Left renal cortex interstitium (tissue), 4 donors: ENCODE results near the gene FOXO1. TPM values are rescaled to one million over a fixed set of nuclear protein-coding genes. Genes with fewer than 3 reads are reported as not detected.
"Not testable (repeated sequence)": the region's sequence is repeated elsewhere in the genome, so short reads cannot be mapped to it uniquely, and the experiment has no call there.

Experiments used
- DNase-seq, 4 donors: peaks; one replicate each; pipeline ENCODE4 v3.0.0-alpha.2; 2013; ENCODE audit warnings: low read depth in 4 of 4, low spot score in 2 of 4, missing footprints in 1 of 4
- polyA plus RNA-seq, 4 donors: library from polyadenylated mRNA; unstranded; fragments of 120-200 nt; gene quantifications; one replicate each; pipeline ENCODE4 v1.2.1, GENCODE V29; 2013; ENCODE audit not compliant: insufficient read length in 4 of 4

Gene FOXO1
- polyA plus RNA-seq: 10 to 100 TPM; 13.9 to 18.0 (median 14.6) TPM

DNA sequence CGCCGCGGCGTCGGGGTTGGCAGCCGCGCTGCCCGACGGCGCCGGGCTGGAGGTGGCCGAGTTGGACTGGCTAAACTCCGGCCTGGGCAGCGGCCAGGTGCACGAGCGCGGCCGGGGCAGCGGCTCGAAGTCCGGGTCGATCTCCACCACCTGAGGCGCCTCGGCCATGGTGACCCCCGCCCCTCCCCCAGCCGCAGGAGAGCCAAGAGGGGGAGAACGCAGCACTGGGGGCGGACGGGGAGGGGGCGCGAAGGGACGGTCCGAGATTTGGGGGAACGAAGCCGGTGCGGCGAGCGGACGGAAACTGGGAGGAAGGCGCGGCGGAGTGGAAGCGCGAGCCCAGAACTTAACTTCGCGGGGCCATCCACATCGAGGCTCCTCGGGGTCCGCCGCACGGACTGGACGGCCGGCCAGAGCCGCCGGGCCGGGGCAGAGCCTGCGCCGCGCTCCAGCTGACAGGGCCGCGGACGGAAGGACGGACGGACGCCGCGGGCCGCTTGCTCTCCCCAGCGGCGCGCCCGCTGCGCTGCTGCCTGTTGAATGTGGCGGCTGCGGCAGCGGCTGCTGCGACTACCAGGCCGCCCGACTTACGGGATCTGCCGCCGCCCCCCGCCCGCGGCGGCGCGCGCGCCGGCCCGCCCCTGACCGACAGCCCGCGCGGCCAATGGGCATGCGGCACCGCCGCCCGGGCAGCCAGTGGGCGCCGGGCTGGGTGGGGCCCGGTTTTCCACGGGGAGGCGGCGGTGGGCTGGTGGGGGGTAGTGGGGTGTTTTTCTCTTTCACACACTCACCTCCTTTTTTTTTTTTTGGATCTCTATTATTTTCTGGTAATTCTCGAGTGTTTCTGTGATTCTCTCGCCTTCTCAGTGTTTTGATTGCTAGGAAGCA lies at the start of gene FOXO1:
Gene FOXO1, minus strand, starts transcription at position 597 of the 888 bp plus-strand sequence. Its CDS starts 429 bp downstream, at position 168.
- peak in 2 of 4 donors; percentile 60 to 68 for DNase-seq

DNA sequence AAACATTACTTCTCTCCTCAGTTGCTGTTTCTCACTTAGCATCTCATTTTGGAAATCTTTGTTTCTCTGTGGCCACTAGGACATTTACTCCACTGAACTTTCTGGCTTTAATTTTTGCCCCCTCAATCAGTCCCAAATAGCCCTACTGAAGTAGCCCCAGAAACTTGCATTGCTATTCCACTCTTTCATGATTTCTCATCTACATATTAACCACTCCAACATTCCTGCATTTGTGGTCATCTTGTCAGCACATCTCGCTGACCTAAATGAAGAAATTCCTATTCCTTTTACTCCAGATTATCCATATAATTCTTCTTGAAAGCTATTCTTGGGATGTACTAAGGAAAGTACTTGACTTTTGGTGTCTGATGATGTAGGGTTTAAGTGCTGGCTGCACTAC lies 48.0 kb upstream of the FOXO1 start:
- DNase-seq: not testable (repeated sequence)

DNA sequence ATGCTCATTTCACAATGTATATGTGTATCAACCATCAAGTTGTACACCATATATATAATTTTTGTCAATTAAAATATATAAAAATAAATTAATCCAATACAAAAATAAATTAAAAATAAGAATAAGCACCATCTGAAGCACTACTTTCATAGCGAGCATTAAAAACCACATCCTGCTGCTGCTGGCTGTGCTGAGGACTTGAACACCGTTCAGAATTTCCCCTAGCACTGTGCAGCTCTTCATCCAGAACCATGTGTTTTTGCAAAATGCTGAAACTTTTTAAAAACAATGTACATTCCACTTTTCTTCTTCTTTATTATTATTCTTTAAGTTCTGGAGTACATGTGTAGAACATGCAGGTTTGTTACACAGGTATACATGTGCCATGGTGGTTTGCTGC lies 40.0 kb upstream of the FOXO1 start:
- DNase-seq: no peak

DNA sequence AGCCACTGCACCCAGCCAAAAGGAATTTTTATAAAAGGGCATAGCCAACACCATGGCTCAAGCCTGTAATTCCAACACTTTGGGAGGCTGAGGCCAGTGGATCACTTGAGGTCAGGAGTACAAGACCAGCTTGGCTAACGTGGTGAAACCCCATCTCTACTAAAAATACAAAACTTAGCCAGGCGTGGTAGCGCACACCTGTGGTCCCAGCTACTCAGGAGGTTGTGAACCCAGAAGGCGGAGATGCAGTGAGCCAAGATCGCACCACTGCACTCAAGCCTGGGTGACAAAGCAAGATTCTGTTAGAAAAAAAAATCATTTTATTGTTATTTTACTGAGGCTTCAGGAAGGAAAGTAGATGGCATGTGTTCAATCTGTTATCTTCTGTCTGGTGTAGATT lies 31.3 kb upstream of the FOXO1 start:
- DNase-seq: no peak

DNA sequence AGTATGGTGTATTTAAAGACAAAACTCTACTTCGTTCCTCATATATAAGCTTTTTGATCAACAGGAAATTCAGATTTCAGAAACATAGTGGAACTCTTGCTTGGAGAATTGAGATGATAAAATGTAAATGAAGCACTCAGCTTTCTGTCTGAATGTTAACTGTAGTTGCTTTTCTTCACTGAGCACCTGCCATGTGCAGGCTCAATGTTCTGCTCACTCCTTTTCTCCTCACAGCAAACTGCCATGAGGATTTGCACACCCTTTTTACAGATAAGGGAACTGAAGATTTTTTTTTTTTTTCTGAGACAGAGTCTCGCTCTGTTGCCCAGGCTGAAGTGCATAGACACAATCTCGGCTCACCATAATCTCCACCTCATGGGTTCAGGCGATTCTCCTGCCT lies 28.0 kb upstream of the FOXO1 start:
- DNase-seq: no peak

DNA sequence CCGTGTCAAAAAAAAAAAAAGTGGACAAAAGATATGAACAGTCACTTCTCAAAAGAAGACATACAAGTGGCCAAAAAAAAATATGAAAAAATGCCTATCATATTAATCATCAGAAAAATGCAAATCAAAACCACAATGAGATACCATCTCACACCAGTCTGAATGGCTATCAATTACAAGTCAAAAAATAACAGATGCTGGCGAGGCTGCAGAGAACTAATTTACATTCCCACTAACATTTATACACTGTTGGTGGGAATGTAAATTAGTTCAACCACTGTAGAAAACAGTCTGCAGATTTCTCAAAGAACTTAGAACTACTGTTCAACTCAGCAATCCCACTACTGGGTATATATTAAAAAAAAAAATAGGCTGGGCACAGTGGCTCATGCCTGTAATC lies 26.5 kb upstream of the FOXO1 start:
- DNase-seq: no peak

DNA sequence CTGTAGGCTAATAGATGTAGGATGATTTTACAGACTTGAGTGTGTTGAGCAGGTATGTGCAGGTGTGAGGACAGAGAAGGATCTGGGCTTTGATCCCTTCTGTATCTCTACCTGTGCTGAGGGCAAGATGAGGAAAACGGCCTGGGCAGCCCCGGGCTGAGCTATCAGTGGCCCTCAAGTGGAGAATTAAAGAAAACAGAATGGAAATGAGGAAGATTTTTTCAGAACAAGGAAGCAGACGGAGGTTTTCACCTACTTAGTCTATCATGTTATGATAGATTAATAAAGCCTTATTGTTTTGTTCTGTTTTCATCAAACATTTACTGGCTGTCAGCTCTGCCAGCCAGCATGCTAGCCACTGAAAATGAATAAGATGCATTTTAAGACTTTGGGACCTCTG lies 22.3 kb upstream of the FOXO1 start:
- DNase-seq: no peak

DNA sequence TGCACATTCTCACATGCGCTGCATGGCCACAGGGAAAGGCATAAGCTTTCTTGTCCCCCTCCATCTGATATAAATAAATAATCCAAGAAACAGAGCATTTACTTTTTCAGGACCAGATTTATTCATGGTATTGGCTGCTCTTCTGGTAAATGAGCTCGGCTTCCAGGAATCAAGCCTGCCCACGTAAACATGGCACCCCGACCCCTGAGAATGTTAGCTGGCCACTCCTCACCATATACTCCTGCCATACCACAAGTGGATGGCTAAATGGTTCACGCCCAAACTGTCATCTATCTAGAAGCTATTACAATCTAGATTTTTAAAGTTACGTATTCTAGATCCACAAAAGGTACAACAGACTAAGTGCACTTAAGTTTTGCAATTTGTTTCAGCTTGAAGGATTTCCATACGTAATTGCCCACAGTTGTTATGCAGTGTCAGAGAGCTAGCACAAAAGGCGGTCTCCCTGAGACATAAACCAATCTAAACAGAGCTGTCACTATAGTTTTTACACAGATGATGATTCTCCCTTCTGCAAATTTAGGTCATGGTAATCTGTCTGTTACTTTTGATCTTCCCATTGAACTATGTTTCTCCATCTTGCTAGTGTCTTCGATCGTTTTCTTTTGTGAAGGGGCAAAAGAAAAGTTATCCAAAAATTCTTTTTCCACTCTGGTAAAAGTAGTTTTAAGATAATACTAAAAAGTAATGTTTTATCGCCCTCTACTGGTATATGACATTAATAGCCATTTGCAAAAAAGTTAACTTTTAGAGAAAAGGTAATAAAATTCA lies 16.2 kb upstream of the FOXO1 start:
- no peak for DNase-seq

DNA sequence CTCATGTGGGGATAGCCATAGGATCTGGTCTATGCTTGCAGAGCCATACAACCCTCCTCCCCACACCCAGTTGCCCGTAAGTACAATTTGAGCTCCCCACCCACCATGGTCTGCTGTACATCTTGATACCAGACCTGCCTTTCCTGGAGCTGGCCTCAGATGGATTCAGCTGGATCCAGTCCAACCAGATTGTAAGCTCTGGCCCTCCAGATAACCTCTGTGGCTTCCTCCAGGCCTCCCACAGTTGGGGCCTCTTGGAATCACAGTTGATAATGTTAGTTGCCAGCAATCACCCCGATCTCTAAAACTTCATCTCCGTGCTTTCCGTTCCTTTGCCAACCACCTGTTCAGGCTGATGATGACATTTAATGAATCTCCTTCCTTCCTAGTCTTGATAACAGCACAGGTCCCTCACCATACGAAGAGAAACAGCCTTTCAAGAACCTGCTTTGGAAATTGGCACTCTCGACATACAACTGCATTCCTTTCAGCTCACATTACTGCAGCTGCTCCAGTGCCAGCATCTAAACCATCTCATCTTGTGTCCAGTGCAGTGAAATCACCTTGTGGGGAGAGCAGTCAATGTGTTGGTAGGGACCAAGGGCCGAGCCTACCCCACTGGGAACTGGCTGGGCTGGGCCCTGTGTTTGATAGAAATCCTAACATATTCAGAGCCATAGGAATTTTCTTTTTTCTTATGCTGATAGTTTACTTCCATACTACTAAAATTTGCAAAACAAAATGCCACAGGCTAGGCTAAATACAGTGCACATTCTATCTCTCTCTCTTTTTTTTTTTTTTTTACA lies 15.1 kb upstream of the FOXO1 start:
- DNase-seq: no peak

DNA sequence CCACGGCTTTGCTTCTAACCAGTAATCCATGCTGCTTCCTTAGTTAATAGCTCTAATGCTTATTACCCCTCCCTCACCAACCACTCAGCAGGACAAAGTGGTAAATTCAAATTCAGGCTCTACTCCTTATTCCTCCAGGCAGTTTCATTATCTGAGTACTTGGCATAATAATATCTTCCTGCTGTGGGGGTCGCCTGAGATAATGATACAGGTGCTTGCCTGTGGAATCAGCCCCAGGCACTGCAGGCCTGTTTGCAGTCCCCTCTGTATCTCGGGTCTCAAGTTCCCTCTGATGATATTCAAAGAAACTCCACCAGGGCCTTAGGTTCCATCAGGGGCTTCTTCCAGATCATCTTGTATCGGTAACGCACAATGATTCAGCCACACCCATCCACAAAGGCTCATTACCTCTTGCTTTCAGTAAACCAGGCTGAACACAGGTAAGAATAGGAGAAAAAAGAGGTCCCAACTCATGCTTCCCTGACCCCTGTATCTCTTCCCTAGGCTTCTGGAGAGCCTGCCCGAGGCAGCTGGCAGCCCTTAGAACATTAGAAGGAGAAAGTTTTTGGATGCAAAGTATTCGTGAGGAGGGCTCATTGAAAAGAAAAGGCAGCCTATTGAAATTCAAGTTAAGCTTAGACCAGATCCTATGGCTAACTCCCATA lies 14.3 kb upstream of the FOXO1 start:
- DNase-seq: no peak

DNA sequence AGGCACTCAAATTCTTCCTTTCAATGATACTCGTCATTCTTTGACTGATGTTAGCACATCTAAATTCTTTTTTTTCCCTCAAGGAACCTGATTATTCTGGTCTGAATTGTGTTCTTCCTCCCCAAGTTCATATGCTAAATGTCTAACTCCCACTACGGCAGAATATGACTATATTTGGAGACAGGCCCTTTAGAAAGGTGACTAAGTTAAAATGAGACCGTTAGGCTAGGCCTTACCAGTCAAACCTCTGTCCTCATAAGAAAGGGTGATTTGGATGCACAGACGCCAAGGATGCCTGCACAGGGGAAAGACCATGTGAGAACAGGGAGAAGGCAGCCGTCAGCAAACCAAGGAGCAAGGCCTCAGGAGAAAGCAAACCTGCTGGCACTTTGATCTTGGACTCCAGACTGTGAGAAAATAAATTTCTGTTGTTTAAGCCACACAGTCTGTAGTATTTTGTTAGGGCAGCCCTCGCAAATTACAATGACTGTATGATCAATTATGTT lies 13.1 kb upstream of the FOXO1 start:
- no peak for DNase-seq

DNA sequence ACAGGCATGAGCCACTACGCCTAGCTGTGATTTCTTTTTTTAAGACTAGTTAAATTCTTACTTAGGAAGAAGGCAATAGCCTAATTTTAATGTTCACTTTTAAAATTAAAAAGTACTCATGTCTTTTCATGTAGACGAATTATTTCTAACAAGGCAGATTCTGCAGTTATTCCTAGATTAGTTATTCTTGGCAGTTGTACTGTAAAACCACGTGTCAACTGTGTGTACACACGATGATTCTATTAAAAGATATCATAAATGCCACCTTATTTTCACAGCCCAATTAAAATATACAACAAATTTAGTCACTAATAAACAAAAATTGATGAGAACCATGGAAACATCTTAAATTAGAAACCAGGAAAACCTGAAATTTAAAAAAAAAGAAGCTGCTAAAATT lies 10.6 kb upstream of the FOXO1 start:
- no peak for DNase-seq

DNA sequence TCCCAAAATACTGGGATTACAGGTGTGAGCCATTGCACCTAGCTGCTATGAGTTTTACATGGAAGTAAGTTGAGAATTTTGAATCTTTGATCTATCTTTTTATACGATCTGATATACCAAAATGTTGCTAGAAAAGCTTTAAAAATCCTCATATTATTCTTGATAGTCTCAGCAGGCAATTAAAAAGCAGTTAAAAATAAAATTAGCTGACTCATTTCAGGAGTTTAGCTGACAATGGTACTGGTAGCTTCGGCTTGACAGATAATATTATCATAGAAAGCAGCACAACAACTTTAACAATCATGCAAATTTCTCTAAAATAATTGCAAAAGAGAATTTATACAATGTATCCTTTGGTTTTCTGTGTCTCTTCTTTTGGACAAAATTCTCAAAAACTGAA lies 9.6 kb upstream of the FOXO1 start:
- no peak for DNase-seq

DNA sequence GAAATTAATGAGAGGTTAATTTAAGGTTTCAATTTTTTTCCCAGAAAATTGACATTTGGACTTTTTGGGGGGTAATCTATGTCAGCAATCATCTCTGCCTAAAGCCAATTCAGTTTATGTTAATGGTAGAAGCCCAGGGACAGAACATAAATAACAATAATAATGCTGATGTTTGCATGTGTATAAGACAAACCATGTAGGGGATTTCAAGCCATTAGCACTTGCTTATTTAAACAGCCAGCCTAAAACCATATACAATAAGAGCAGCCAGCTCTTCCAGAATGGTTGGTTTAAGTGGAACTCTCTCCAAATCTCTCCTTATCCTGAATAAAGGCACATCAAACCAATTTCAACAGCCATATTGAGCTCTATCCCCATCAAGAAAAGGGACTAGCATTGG lies 7.0 kb upstream of the FOXO1 start:
- DNase-seq: no peak

DNA sequence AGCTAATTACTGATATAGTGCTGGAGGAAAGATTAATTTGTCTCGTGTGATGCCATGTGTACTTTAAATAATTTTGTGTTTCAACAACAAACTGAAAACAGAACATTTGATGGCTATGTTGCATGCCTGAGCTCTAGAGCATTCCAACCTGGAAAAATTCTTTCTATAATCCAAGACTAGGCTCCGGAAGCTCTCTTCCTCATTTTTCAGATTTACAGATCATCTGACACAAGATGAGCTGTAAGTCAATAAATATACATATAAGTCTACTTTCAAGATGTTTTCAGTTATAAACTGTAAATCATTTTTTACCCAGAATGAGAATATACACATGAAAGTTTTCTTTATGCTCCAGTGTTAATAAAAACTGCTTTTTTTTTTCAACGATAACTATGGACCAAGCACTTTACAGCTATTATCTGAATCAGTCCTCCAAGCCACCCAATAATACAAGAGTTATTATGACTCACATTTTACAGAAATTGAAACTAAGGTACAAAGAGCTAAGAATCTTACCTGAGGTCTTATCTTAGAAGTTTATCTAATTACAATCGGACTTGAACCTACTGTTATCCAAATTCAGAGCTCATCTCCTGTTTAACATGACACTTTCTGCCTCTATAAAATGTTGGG lies 6.4 kb upstream of the FOXO1 start:
- no peak for DNase-seq

DNA sequence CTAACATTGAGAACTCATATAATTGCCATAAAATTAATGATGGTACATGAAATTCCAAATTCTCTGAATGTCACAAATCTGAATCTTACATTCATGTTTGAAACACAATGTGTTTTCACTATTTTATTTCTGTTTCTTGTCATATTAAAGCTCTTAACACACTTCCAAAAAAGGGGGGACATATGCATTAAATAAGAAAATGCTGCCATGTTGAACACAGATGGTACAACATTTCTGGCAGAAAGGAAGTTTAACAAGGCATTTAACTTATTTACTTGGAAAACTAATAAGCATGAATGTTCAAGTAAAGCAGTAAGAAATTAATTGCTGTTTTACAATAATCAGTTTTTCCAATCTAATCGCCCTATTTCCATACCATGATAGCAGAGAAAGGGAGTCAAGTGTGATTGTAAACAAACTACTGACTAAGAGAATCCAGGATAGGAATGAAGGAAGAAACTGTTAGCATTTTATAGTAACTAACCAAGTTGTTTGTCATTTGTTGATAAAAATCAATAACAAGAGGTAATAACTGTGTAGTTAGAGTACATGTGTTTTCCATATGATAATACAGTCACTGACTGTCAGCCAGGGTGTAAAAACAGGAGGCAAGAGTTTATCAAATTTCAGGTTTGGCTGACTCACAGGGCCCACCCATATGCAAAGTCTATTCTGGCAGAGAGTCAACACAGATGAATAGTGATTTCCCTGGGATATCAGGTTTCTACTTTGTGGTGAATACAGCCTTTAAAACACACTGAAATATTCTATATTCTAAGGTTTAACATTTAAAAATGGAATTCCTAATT lies 5.7 kb upstream of the FOXO1 start:
- no peak for DNase-seq

DNA sequence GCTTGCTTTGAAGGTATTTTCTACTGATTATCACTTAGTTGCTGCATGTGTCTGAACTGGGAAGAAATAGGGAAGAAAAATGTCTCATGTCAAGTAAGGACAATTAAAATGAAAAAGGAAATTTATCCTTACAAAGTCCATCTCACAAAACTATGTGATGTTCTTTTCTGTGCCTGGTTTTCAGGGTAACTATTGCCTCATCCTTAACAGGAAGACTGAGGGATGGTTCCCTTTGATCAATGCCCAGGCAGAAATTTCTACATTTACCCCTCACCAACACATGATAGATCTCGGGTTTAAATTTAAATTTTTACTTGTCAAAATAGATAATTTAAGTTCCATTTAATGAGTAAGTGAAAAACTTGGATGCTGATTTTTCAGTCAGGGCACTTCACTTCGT lies 3.9 kb upstream of the FOXO1 start:
- DNase-seq: no peak

DNA sequence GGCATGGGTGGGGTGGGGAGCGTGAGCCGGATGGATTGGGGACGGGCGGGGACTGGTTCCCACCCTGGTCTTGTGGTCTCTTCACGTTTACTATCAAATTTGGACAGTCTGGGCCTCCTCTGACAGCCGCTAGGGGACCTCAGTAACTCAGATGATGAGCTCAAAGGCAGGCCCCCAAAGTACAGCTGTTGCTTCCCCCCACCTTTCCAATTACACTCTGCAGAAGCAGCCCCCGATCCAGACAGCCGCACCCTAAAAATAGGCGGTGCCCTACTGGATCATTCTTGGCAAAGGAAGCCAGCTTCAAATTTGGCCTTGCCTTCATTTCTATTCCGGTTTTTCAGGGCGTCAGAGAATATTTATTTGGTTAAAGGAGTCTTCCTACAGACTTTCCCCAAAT lies 1.9 kb upstream of the FOXO1 start:
- DNase-seq: no peak

DNA sequence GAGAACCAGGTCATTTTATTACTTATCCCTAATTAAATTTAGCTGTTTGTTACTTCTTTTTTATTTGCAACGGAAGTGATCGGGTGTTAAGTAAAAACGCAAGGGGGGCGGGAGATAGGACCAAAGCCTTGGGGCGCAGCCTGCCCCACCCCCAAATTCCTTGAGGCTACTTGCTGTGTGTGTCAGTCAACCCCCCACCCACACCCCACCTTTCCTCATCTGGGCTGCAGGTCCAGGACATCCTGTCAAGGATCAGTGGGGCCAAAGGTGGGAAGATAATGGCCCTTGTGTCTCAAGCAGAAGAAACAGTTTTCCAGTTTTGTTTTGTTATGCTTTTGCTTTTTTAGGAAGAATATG lies 1.2 kb upstream of the FOXO1 start:
- DNase-seq: no peak
